HEK293 (cell line): ENCODE measurements around the gene LAG3.

Source experiments
- GFI1B ChIP-seq: fragments of 450-650 bp; formaldehyde crosslinking; IDR thresholded peaks from 2 replicates; pipeline ENCODE4 v1.5.1; 2016; ENCODE audit warnings: missing biosample characterization, missing genetic modification characterization
- HOXA7 ChIP-seq: sonication (generic); formaldehyde crosslinking; IDR thresholded peaks from 2 replicates; pipeline ENCODE4 v1.8.1; 2022; ENCODE audit warnings: missing genetic modification reagents, borderline replicate concordance
- HOXC10 ChIP-seq: sonication (generic); formaldehyde crosslinking; IDR thresholded peaks from 2 replicates; pipeline ENCODE4 v1.8.1; 2023; ENCODE audit warnings: mild to moderate bottlenecking, missing genetic modification reagents
- SP3 ChIP-seq: fragments of 450-650 bp; formaldehyde crosslinking; IDR thresholded peaks from 2 replicates; pipeline ENCODE4 v1.5.1; 2016; ENCODE audit warnings: missing biosample characterization, missing genetic modification characterization
- WT1 ChIP-seq: fragments of 450-650 bp; formaldehyde crosslinking; IDR thresholded peaks from 2 replicates; pipeline ENCODE4 v1.5.1; 2016; ENCODE audit warnings: missing biosample characterization, missing genetic modification characterization
- ZBTB17 ChIP-seq: fragments of 450-650 bp; formaldehyde crosslinking; IDR thresholded peaks from 2 replicates; pipeline ENCODE4 v1.5.1; 2016; ENCODE audit warnings: missing biosample characterization, missing genetic modification characterization
- ZBTB20 ChIP-seq: fragments of 450-650 bp; formaldehyde crosslinking; IDR thresholded peaks from 2 replicates; pipeline ENCODE4 v1.5.1; 2016; ENCODE audit warnings: missing biosample characterization, missing genetic modification characterization
- ZEB2 ChIP-seq: fragments of 450-650 bp; formaldehyde crosslinking; IDR thresholded peaks from 2 replicates; pipeline ENCODE4 v1.5.1; 2016; ENCODE audit warnings: missing biosample characterization, missing genetic modification characterization
- ZNF132 ChIP-seq: fragments of 450-650 bp; formaldehyde crosslinking; IDR thresholded peaks from 2 replicates; pipeline ENCODE4 v1.5.1; 2017; ENCODE audit warnings: missing biosample characterization, missing genetic modification characterization, borderline replicate concordance
- ZNF133 ChIP-seq: fragments of 450-650 bp; formaldehyde crosslinking; IDR thresholded peaks from 2 replicates; pipeline ENCODE4 v1.5.1; 2016; ENCODE audit warnings: missing biosample characterization, missing genetic modification characterization
- ZNF175 ChIP-seq: fragments of 450-650 bp; formaldehyde crosslinking; IDR thresholded peaks from 2 replicates; pipeline ENCODE4 v1.5.1; 2016; ENCODE audit warnings: missing biosample characterization, missing genetic modification characterization
- ZNF184 ChIP-seq: fragments of 450-650 bp; IDR thresholded peaks from 2 replicates; pipeline ENCODE4 v1.5.1; 2018; ENCODE audit warnings: missing biosample characterization, mild to moderate bottlenecking, missing genetic modification characterization
- ZNF2 ChIP-seq: fragments of 450-650 bp; formaldehyde crosslinking; IDR thresholded peaks from 2 replicates; pipeline ENCODE4 v1.5.1; 2016; ENCODE audit warnings: missing biosample characterization, missing genetic modification characterization
- ZNF560 ChIP-seq: fragments of 450-650 bp; formaldehyde crosslinking; IDR thresholded peaks from 2 replicates; pipeline ENCODE4 v1.5.1; 2017; ENCODE audit warnings: missing biosample characterization, missing genetic modification characterization, borderline replicate concordance
- ZNF600 ChIP-seq: fragments of 450-650 bp; formaldehyde crosslinking; IDR thresholded peaks from 2 replicates; pipeline ENCODE4 v1.5.1; 2016; ENCODE audit warnings: missing biosample characterization, missing genetic modification characterization
- ZNF623 ChIP-seq: fragments of 450-650 bp; formaldehyde crosslinking; IDR thresholded peaks from 2 replicates; pipeline ENCODE4 v1.5.1; 2016; ENCODE audit warnings: missing biosample characterization, missing genetic modification characterization
- ZNF654 ChIP-seq: fragments of 450-650 bp; formaldehyde crosslinking; IDR thresholded peaks from 2 replicates; pipeline ENCODE4 v1.5.1; 2016; ENCODE audit warnings: low read depth, missing biosample characterization, missing genetic modification characterization
- ZNF768 ChIP-seq: fragments of 450-650 bp; formaldehyde crosslinking; IDR thresholded peaks from 2 replicates; pipeline ENCODE4 v1.5.1; 2018; ENCODE audit warnings: missing biosample characterization, mild to moderate bottlenecking, missing genetic modification characterization
- ZNF791 ChIP-seq: fragments of 450-650 bp; formaldehyde crosslinking; IDR thresholded peaks from 2 replicates; pipeline ENCODE4 v1.5.1; 2016; ENCODE audit warnings: missing biosample characterization, missing genetic modification characterization
- ZSCAN30 ChIP-seq: fragments of 450-650 bp; IDR thresholded peaks from 2 replicates; pipeline ENCODE4 v1.5.1; 2018; ENCODE audit warnings: missing biosample characterization, mild to moderate bottlenecking, missing genetic modification characterization, moderate library complexity
- TF ChIP-seq, protein P1 (sequence below): fragments of 450-650 bp; formaldehyde crosslinking; IDR thresholded peaks from 2 replicates; pipeline ENCODE4 v1.5.1; 2016; ENCODE audit warnings: missing biosample characterization, missing genetic modification characterization, borderline replicate concordance
- TF ChIP-seq, protein P2 (sequence below): fragments of 450-650 bp; formaldehyde crosslinking; IDR thresholded peaks from 2 replicates; pipeline ENCODE4 v1.5.1; 2017; ENCODE audit warnings: missing biosample characterization, missing genetic modification characterization
- TF ChIP-seq, protein P3 (sequence below): sonication (generic); formaldehyde crosslinking; IDR thresholded peaks from 2 replicates; pipeline ENCODE4 v1.8.1; 2022; ENCODE audit warnings: mild to moderate bottlenecking, moderate library complexity, missing genetic modification reagents
- TF ChIP-seq, protein P4 (sequence below): fragments of 450-650 bp; formaldehyde crosslinking; IDR thresholded peaks from 2 replicates; pipeline ENCODE4 v1.5.1; 2016; ENCODE audit warnings: missing biosample characterization, missing genetic modification characterization
- TF ChIP-seq, protein P5 (sequence below): fragments of 450-650 bp; formaldehyde crosslinking; IDR thresholded peaks from 2 replicates; pipeline ENCODE4 v1.5.1; 2016; ENCODE audit warnings: missing biosample characterization, missing genetic modification characterization
- TF ChIP-seq, protein P6 (sequence below): fragments of 450-650 bp; formaldehyde crosslinking; IDR thresholded peaks from 2 replicates; pipeline ENCODE4 v1.5.1; 2016; ENCODE audit warnings: missing biosample characterization, missing genetic modification characterization

Gene LAG3

DNA sequence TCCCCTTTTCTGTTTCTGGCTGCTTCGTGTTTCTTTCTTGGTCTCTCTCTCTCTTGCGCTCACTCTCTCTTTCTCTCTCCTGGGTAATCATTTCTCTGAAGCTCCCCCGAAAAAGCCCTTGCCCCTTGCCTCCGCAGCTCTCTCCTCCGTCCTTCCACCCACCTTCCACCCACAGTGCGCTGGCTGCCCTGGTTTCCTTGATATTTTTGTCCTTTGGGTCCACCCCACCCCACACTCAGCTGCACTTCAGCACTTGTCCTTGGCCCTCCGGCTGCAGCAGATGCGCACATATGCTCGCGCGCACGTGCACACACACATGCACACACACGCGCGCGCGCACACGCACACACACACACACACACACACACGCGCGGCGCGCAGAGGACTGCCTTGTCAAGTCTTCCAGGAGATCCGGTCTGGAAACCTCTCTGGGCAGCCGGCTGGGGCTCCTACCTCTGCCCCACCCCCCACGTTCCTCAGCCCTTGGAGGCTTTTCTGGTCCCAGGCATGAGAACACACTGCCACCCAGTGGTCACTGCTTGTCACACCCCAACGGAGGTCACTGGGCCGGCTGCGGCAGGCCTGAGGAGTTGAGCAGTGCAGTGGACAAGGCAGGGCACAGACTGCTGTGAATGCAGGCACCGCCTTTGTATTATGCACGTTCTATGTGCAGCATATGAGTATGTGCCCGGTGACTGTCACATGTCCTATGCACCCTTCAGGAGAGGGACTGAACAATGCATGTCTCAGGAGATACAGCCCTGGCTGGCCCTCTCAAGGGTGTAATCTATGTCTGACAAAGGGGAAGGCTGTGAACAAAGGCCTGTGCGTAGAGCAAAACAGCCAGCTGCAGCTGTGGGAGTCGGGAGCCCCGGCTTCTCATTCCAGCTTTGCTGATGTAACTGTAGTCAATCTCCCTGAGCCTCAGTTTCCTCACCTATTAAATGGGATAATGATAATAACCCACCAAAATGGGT is 6.5 kb downstream of the LAG3 start (continued):
- TF ChIP-seq, protein P1, sequence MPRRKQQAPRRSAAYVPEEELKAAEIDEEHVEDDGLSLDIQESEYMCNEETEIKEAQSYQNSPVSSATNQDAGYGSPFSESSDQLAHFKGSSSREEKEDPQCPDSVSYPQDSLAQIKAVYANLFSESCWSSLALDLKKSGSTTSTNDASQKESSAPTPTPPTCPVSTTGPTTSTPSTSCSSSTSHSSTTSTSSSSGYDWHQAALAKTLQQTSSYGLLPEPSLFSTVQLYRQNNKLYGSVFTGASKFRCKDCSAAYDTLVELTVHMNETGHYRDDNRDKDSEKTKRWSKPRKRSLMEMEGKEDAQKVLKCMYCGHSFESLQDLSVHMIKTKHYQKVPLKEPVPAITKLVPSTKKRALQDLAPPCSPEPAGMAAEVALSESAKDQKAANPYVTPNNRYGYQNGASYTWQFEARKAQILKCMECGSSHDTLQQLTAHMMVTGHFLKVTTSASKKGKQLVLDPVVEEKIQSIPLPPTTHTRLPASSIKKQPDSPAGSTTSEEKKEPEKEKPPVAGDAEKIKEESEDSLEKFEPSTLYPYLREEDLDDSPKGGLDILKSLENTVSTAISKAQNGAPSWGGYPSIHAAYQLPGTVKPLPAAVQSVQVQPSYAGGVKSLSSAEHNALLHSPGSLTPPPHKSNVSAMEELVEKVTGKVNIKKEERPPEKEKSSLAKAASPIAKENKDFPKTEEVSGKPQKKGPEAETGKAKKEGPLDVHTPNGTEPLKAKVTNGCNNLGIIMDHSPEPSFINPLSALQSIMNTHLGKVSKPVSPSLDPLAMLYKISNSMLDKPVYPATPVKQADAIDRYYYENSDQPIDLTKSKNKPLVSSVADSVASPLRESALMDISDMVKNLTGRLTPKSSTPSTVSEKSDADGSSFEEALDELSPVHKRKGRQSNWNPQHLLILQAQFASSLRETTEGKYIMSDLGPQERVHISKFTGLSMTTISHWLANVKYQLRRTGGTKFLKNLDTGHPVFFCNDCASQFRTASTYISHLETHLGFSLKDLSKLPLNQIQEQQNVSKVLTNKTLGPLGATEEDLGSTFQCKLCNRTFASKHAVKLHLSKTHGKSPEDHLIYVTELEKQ (tag by site-specific recombination), result peak; percentile 51; the same call in 1 of the 2 replicates
- TF ChIP-seq, protein P2, sequence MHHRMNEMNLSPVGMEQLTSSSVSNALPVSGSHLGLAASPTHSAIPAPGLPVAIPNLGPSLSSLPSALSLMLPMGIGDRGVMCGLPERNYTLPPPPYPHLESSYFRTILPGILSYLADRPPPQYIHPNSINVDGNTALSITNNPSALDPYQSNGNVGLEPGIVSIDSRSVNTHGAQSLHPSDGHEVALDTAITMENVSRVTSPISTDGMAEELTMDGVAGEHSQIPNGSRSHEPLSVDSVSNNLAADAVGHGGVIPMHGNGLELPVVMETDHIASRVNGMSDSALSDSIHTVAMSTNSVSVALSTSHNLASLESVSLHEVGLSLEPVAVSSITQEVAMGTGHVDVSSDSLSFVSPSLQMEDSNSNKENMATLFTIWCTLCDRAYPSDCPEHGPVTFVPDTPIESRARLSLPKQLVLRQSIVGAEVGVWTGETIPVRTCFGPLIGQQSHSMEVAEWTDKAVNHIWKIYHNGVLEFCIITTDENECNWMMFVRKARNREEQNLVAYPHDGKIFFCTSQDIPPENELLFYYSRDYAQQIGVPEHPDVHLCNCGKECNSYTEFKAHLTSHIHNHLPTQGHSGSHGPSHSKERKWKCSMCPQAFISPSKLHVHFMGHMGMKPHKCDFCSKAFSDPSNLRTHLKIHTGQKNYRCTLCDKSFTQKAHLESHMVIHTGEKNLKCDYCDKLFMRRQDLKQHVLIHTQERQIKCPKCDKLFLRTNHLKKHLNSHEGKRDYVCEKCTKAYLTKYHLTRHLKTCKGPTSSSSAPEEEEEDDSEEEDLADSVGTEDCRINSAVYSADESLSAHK (tag by site-specific recombination), result peak; percentile 77
- TF ChIP-seq HOXA7 (CRISPR knock-in tag), result no peak
- peak; percentile 73; the same call in 1 of the 2 replicates for TF ChIP-seq ZBTB20 (tag by site-specific recombination)
- peak; percentile 76; the same call in 1 of the 2 replicates for TF ChIP-seq ZEB2
- TF ChIP-seq ZNF184, result no peak
- no peak for TF ChIP-seq ZNF132 (tag by site-specific recombination)
- TF ChIP-seq SP3 (tag by site-specific recombination), result peak; percentile 40
- TF ChIP-seq HOXC10 (CRISPR knock-in tag), result no peak
- TF ChIP-seq ZNF791 (tag by site-specific recombination), result no peak
- TF ChIP-seq ZNF768, result no peak; the same call in 1 of the 2 replicates
- peak; percentile 99 for TF ChIP-seq ZNF654 (tag by site-specific recombination)
- TF ChIP-seq ZNF175 (tag by site-specific recombination), result no peak
- TF ChIP-seq ZNF2, result peak; percentile 99
- TF ChIP-seq, protein P3, sequence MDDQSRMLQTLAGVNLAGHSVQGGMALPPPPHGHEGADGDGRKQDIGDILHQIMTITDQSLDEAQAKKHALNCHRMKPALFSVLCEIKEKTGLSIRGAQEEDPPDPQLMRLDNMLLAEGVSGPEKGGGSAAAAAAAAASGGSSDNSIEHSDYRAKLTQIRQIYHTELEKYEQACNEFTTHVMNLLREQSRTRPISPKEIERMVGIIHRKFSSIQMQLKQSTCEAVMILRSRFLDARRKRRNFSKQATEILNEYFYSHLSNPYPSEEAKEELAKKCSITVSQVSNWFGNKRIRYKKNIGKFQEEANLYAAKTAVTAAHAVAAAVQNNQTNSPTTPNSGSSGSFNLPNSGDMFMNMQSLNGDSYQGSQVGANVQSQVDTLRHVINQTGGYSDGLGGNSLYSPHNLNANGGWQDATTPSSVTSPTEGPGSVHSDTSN (CRISPR knock-in tag), result peak; percentile 86; the same call in 1 of the 2 replicates
- TF ChIP-seq ZBTB17 (tag by site-specific recombination), result peak; percentile 97
- no peak for TF ChIP-seq ZNF623 (tag by site-specific recombination)
- TF ChIP-seq, protein P4, sequence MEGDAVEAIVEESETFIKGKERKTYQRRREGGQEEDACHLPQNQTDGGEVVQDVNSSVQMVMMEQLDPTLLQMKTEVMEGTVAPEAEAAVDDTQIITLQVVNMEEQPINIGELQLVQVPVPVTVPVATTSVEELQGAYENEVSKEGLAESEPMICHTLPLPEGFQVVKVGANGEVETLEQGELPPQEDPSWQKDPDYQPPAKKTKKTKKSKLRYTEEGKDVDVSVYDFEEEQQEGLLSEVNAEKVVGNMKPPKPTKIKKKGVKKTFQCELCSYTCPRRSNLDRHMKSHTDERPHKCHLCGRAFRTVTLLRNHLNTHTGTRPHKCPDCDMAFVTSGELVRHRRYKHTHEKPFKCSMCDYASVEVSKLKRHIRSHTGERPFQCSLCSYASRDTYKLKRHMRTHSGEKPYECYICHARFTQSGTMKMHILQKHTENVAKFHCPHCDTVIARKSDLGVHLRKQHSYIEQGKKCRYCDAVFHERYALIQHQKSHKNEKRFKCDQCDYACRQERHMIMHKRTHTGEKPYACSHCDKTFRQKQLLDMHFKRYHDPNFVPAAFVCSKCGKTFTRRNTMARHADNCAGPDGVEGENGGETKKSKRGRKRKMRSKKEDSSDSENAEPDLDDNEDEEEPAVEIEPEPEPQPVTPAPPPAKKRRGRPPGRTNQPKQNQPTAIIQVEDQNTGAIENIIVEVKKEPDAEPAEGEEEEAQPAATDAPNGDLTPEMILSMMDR, result peak; percentile 99
- TF ChIP-seq, protein P5, sequence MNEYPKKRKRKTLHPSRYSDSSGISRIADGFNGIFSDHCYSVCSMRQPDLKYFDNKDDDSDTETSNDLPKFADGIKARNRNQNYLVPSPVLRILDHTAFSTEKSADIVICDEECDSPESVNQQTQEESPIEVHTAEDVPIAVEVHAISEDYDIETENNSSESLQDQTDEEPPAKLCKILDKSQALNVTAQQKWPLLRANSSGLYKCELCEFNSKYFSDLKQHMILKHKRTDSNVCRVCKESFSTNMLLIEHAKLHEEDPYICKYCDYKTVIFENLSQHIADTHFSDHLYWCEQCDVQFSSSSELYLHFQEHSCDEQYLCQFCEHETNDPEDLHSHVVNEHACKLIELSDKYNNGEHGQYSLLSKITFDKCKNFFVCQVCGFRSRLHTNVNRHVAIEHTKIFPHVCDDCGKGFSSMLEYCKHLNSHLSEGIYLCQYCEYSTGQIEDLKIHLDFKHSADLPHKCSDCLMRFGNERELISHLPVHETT (tag by site-specific recombination), result peak; percentile 73
- TF ChIP-seq, protein P6, sequence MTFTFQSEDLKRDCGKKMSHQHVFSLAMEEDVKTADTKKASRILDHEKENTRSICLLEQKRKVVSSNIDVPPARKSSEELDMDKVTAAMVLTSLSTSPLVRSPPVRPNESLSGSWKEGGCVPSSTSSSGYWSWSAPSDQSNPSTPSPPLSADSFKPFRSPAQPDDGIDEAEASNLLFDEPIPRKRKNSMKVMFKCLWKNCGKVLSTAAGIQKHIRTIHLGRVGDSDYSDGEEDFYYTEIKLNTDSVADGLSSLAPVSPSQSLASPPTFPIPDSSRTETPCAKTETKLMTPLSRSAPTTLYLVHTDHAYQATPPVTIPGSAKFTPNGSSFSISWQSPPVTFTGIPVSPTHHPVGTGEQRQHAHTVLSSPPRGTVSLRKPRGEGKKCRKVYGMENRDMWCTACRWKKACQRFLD (tag by site-specific recombination), result no peak
- TF ChIP-seq ZNF560 (tag by site-specific recombination), result no peak
- TF ChIP-seq GFI1B (tag by site-specific recombination), result no peak; the same call in 1 of the 2 replicates
- 0 out of 2 replicates have a peak, but pooled peaks have one; percentile 15 for TF ChIP-seq WT1 (tag by site-specific recombination)
- peak; percentile 92 for TF ChIP-seq ZNF600 (tag by site-specific recombination)
- TF ChIP-seq ZNF133, result no peak
- TF ChIP-seq ZSCAN30 (tag by site-specific recombination), result peak; percentile 87
